IgD-negative memory B cell (primary cell): Measurements from ENCODE around the gene HYAL3. TPM values are rescaled to one million over a fixed set of nuclear protein-coding genes. Genes with fewer than 3 reads are reported as not detected.
"Not testable (repeated sequence)": the region's sequence is repeated elsewhere in the genome, so short reads cannot be mapped to it uniquely, and the experiment has no call there.

Source experiments
- H3K27ac Mint-ChIP-seq, 3 donors: one replicate each; pipeline ENCODE4 v1.8.0; 2020 to 2022; ENCODE audit warnings: mild to moderate bottlenecking in 3 of 3, mixed read lengths in 3 of 3, moderate library complexity in 1 of 3
- H3K27me3 Mint-ChIP-seq: one replicate; pipeline ENCODE4 v1.8.0; 2021; ENCODE audit warnings: mixed read lengths
- H3K36me3 Mint-ChIP-seq: one replicate; pipeline ENCODE4 v1.8.0; 2020; ENCODE audit warnings: mild to moderate bottlenecking, mixed read lengths
- H3K4me1 Mint-ChIP-seq, 3 donors: one replicate each; pipeline ENCODE4 v1.8.0; 2020 to 2022; ENCODE audit warnings: mixed read lengths in 3 of 3, mild to moderate bottlenecking in 1 of 3
- H3K4me3 Mint-ChIP-seq, 4 donors: one replicate each; pipeline ENCODE4 v1.8.0; 2020 to 2022; ENCODE audit warnings: mild to moderate bottlenecking in 4 of 4, mixed read lengths in 4 of 4, moderate library complexity in 3 of 4
- H3K9me3 Mint-ChIP-seq, 3 donors: one replicate each; pipeline ENCODE4 v1.8.0; 2020 to 2021; ENCODE audit warnings: mixed read lengths in 3 of 3, mild to moderate bottlenecking in 1 of 3
- polyA plus RNA-seq: library from polyadenylated mRNA; unstranded; fragments of 300-500 nt; fragmentation: Illumina TruSeq; gene quantifications from one replicate; pipeline ENCODE4 v1.2.3, GENCODE V29; 2021

Gene HYAL3
- polyA plus RNA-seq, 1 donor from 2014 or later: 5.3 TPM

GRCh38 chr3:50245251-50245745 is 53.9 kb downstream of the HYAL3 start:
- Mint-ChIP-seq H3K9me3 (no peaks in the 10 kb centered on the region), H3K4me3 (peak overlapping the region; percentile 76 to 88 (median 86)), H3K27ac (peak overlapping the region; percentile 53 to 93 (median 59)), H3K36me3 (no peaks in the 10 kb centered on the region), H3K4me1 (peaks cover 29 to 55% (median 42%) of the 10 kb centered on the region in 3 donors), H3K27me3 (no peaks in the 10 kb centered on the region)

- H3K4me3 Mint-ChIP-seq: peak overlapping the region in 3 of 4 donors; percentile 73 to 85 (median 82)
- H3K9me3 Mint-ChIP-seq, H3K27me3 Mint-ChIP-seq, H3K36me3 Mint-ChIP-seq: not testable (repeated sequence)
- H3K27ac Mint-ChIP-seq: peak overlapping the region; percentile 53 to 93 (median 59)
- H3K4me1 Mint-ChIP-seq: peaks cover 32 to 54% (median 43%) of the 10 kb centered on the region in 3 donors
Observed at GRCh38 chr3:50244813-50245212, 54.4 kb downstream of the HYAL3 start.

- H3K4me1 Mint-ChIP-seq: peaks cover 34 to 59% (median 44%) of the 10 kb centered on the region in 3 donors
- H3K27ac Mint-ChIP-seq: peak overlapping the region; percentile 84 to 93 (median 91)
- no peaks in the 10 kb centered on the region for H3K9me3 Mint-ChIP-seq
Observed at GRCh38 chr3:50243543-50243895, 55.7 kb downstream of the HYAL3 start.

DNA sequence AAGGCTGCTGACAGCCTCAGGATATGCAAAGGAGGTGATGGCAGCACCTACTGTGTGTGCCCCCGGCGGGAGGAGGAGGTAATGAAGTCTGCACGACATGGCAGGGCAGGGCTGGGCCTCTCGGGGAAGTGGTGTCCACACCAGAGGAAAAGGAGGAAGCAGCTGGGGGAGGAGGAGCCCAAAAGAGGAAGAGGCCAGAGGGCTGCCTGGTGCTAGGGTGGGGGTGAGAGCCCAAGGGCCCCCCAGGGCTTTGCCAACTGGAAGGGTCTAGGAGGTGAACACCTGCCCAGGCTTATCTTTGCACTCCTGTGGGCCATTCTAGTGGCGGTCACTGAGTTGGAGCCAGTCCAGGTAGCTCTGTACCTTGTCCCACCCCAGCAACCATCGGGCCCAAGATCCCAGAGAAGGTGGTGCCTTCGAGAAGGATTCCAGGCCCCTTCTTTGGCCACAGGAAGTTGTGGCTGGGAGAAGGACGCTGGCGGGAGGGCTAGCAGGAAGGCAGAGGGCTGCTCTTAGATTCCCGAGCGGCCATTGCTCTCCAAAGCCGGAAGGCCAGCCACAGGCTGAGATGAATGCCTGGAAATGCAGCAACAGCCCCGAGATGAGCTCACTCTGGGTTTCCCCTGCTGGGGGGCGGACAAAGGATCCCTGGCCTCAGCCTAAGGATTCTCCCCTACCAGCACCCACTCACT is 56.2 kb downstream of the HYAL3 start:
- peaks cover 37 to 58% (median 44%) of the 10 kb centered on the region in 3 donors for H3K4me1 Mint-ChIP-seq
- peak overlapping the region; percentile 72 to 96 (median 87) for H3K4me3 Mint-ChIP-seq
- H3K27me3 Mint-ChIP-seq: no peaks in the 10 kb centered on the region
- H3K27ac Mint-ChIP-seq: peak overlapping the region; percentile 84 to 93 (median 91)
- H3K9me3 Mint-ChIP-seq: no peaks in the 10 kb centered on the region
- H3K36me3 Mint-ChIP-seq: no peaks in the 10 kb centered on the region

More at GRCh38 chr3:50243543-50243895, 55.7 kb downstream of the HYAL3 start:
- H3K27me3 Mint-ChIP-seq: no peaks in the 10 kb centered on the region
- H3K4me3 Mint-ChIP-seq: peak overlapping the region; percentile 27 to 89 (median 78)
- H3K36me3 Mint-ChIP-seq: no peaks in the 10 kb centered on the region

Other genes with a start within 250 kb of the HYAL3 start
- 47.4 TPM for gene RBM5, start 210.5 kb downstream of the HYAL3 start, polyA plus RNA-seq
- not detected for gene SEMA3F, start 144.1 kb downstream of the HYAL3 start, polyA plus RNA-seq
- not detected for gene GNAT1, start 107.8 kb downstream of the HYAL3 start, polyA plus RNA-seq
- not detected for gene SLC38A3, start 94.1 kb downstream of the HYAL3 start, polyA plus RNA-seq
- 689 TPM for gene GNAI2, start 63.2 kb downstream of the HYAL3 start, polyA plus RNA-seq
- not detected for gene SEMA3B, start 30.3 kb downstream of the HYAL3 start, polyA plus RNA-seq
- gene LSMEM2, start 20.3 kb downstream of the HYAL3 start, polyA plus RNA-seq: 0.30 TPM
- 58.6 TPM for gene IFRD2, start 7.0 kb downstream of the HYAL3 start, polyA plus RNA-seq
- gene NAA80, start within 50 bp of the HYAL3 start, polyA plus RNA-seq: 20.5 TPM
- gene HYAL1, start 4.2 kb upstream of the HYAL3 start, polyA plus RNA-seq: 0.14 TPM
- gene HYAL2, start 23.3 kb upstream of the HYAL3 start, polyA plus RNA-seq: 7.3 TPM
- gene TUSC2, start 28.8 kb upstream of the HYAL3 start, polyA plus RNA-seq: 51.4 TPM
- gene RASSF1, start 41.4 kb upstream of the HYAL3 start, polyA plus RNA-seq: 155 TPM
- gene ZMYND10, start 46.3 kb upstream of the HYAL3 start, polyA plus RNA-seq: not detected
- gene NPRL2, start 51.4 kb upstream of the HYAL3 start, polyA plus RNA-seq: 30.4 TPM
- gene CYB561D2, start 51.5 kb upstream of the HYAL3 start, polyA plus RNA-seq: 63.3 TPM
- gene TMEM115, start 60.1 kb upstream of the HYAL3 start, polyA plus RNA-seq: 33.9 TPM
- gene CACNA2D2, start 204.2 kb upstream of the HYAL3 start, polyA plus RNA-seq: 0.11 TPM